Measurements from ENCODE around the gene GPC6.

DNA sequence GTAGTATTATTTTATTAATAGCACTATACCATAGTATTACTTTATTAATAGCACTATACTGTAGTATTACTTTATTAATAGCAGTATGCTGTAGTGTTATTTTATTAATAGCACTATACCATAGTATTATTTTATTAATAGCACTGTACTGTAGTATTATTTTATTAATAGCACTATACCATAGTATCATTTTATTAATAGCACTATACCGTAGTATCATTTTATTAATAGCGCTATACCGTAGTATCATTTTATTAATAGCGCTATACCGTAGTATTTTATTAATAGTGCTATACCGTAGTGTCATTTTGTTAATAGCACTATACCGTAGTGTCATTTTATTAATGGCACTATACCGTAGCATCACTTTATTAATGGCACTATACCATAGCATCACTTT lies 191.8 kb downstream of the GPC6 start:
- TF ChIP-seq, protein P1, sequence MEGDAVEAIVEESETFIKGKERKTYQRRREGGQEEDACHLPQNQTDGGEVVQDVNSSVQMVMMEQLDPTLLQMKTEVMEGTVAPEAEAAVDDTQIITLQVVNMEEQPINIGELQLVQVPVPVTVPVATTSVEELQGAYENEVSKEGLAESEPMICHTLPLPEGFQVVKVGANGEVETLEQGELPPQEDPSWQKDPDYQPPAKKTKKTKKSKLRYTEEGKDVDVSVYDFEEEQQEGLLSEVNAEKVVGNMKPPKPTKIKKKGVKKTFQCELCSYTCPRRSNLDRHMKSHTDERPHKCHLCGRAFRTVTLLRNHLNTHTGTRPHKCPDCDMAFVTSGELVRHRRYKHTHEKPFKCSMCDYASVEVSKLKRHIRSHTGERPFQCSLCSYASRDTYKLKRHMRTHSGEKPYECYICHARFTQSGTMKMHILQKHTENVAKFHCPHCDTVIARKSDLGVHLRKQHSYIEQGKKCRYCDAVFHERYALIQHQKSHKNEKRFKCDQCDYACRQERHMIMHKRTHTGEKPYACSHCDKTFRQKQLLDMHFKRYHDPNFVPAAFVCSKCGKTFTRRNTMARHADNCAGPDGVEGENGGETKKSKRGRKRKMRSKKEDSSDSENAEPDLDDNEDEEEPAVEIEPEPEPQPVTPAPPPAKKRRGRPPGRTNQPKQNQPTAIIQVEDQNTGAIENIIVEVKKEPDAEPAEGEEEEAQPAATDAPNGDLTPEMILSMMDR (conservative IDR thresholded peaks at IDR 0.05; ENCODE audit: low read length) = no peak
- TF ChIP-seq EZH2phosphoT487 (IDR thresholded peaks at IDR 0.05; ENCODE audit: borderline replicate concordance, low read depth, low read length) = no peak

Data from OCI-LY7 (cell line).